Parathyroid adenoma (tissue), 2 donors: ENCODE results near the gene RXFP4.
A peak's percentile ranks its signal among the peaks of the same experiment; 100 is the strongest.
"Not testable (repeated sequence)": the region's sequence is repeated elsewhere in the genome, so short reads cannot be mapped to it uniquely, and the experiment has no call there.

Experiments
- H2AFZ ChIP-seq: fragments of 300-600 bp; sonication (generic); one replicate; pipeline ENCODE4 v1.7.0; 2017; ENCODE audit warnings: antibody characterized with exemption, mild to moderate bottlenecking
- H3K27ac ChIP-seq: fragments of 300-600 bp; sonication (generic); one replicate; pipeline ENCODE4 v1.7.0; 2017
- H3K27me3 ChIP-seq: fragments of 300-600 bp; sonication (generic); one replicate; pipeline ENCODE4 v1.7.0; 2017; ENCODE audit warnings: low read length; ENCODE audit not compliant: control insufficient read depth, insufficient read depth
- H3K36me3 ChIP-seq: fragments of 300-600 bp; sonication (generic); one replicate; pipeline ENCODE4 v1.7.0; 2017; ENCODE audit warnings: low read length; ENCODE audit not compliant: control insufficient read depth, insufficient read depth
- H3K4me1 ChIP-seq: fragments of 300-600 bp; sonication (generic); one replicate; pipeline ENCODE4 v1.7.0; 2017; ENCODE audit warnings: control low read depth
- H3K4me2 ChIP-seq: fragments of 300-600 bp; sonication (generic); one replicate; pipeline ENCODE4 v1.7.0; 2017; ENCODE audit warnings: low read length
- H3K4me3 ChIP-seq: fragments of 300-600 bp; sonication (generic); one replicate; pipeline ENCODE4 v1.7.0; 2017; ENCODE audit warnings: low read depth, low read length
- H3K79me2 ChIP-seq: fragments of 300-600 bp; sonication (generic); one replicate; pipeline ENCODE4 v1.7.0; 2017; ENCODE audit warnings: control low read depth
- H3K9ac ChIP-seq: fragments of 300-600 bp; sonication (generic); one replicate; pipeline ENCODE4 v1.7.0; 2017; ENCODE audit warnings: mild to moderate bottlenecking
- H3K9me3 ChIP-seq: fragments of 300-600 bp; sonication (generic); one replicate; pipeline ENCODE4 v1.7.0; 2017; ENCODE audit warnings: low read length; ENCODE audit not compliant: control insufficient read depth
- TF ChIP-seq, protein P1 (sequence below): fragments of 300-600 bp; sonication (generic); IDR thresholded peaks from one replicate; pipeline ENCODE4 v1.7.0; 2017; ENCODE audit warnings: antibody characterized with exemption, mild to moderate bottlenecking
- donor health status: primary hyperparathyroidism.

RXFP4 gene, protein sequence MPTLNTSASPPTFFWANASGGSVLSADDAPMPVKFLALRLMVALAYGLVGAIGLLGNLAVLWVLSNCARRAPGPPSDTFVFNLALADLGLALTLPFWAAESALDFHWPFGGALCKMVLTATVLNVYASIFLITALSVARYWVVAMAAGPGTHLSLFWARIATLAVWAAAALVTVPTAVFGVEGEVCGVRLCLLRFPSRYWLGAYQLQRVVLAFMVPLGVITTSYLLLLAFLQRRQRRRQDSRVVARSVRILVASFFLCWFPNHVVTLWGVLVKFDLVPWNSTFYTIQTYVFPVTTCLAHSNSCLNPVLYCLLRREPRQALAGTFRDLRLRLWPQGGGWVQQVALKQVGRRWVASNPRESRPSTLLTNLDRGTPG

DNA sequence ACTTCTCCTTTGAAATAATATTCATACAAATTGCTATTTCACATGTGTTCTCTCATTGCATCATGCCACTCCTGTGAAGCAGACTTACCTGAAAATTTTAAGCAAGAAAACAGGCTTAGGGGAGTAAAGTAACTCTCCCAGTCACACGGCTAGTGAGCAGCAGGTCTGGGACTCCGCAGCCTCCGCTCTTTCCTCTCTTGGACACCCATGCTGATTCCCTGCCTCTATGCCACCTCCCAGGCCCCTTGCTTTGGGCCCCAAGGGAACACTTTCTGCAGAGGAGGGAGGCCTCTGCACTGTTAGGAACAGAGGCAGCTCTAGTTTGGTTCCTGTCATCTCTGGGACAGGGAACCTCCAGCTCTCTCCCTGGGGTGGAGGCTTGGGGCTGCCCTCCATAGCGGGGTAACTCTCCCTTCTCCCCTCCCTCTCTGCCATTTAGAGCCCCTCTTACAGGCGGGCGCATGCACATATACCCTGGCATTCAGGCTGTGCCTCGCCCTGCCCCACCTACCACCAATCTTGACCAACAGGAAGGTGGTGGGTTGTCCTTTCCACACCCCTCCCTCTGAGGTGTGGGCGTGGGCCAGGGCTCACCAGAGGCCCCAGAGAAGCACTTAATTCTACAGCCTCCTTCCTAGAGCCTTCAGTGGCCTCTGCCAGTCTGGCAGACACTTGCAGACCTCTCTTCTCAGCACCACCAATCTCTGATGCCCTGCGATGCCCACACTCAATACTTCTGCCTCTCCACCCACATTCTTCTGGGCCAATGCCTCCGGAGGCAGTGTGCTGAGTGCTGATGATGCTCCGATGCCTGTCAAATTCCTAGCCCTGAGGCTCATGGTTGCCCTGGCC is at the start of gene RXFP4:
Gene RXFP4 (plus strand): TSS at position 646 of the 852 bp plus-strand sequence. CDS start 72 bp downstream, at position 718.
- no peaks in the 10 kb centered on the region for H3K79me2 ChIP-seq
- H3K4me3 ChIP-seq, result peak within 1 kb of the TSS; percentile 6
- H3K9ac ChIP-seq, result no peak within 1 kb of the TSS
- peaks cover 3% of the 10 kb centered on the region for H3K4me1 ChIP-seq
- TF ChIP-seq, protein P1, sequence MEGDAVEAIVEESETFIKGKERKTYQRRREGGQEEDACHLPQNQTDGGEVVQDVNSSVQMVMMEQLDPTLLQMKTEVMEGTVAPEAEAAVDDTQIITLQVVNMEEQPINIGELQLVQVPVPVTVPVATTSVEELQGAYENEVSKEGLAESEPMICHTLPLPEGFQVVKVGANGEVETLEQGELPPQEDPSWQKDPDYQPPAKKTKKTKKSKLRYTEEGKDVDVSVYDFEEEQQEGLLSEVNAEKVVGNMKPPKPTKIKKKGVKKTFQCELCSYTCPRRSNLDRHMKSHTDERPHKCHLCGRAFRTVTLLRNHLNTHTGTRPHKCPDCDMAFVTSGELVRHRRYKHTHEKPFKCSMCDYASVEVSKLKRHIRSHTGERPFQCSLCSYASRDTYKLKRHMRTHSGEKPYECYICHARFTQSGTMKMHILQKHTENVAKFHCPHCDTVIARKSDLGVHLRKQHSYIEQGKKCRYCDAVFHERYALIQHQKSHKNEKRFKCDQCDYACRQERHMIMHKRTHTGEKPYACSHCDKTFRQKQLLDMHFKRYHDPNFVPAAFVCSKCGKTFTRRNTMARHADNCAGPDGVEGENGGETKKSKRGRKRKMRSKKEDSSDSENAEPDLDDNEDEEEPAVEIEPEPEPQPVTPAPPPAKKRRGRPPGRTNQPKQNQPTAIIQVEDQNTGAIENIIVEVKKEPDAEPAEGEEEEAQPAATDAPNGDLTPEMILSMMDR, result no peak
- no peaks in the 10 kb centered on the region for H3K9me3 ChIP-seq
- peak within 1 kb of the TSS; percentile 60 for H3K27ac ChIP-seq
- no peaks in the 10 kb centered on the region for H3K27me3 ChIP-seq
- H3K36me3 ChIP-seq, result no peaks in the 10 kb centered on the region
- H2AFZ ChIP-seq, result peak within 1 kb of the TSS; percentile 68
- peak within 1 kb of the TSS; percentile 51 for H3K4me2 ChIP-seq

DNA sequence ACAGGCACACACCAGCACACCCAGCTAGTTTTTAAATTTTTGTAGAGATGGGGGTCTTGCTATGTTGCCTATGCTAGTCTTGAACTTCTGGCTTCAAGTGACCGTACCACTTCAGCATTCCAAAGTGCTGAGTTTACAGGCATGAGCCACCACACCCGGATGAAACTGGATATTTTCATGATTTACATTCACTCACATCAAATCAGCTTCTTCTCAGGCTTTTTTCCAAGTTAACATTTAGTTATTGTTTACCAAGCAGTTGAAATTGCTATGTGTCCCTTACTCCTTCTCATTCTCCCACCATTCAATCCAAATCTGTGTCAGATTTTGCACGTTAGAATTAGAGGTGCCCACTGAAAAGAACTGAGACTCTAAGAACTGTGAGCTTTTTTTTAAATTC is 48.6 kb upstream of the RXFP4 start:
- H3K9me3 ChIP-seq, result no peaks in the 10 kb centered on the region

DNA sequence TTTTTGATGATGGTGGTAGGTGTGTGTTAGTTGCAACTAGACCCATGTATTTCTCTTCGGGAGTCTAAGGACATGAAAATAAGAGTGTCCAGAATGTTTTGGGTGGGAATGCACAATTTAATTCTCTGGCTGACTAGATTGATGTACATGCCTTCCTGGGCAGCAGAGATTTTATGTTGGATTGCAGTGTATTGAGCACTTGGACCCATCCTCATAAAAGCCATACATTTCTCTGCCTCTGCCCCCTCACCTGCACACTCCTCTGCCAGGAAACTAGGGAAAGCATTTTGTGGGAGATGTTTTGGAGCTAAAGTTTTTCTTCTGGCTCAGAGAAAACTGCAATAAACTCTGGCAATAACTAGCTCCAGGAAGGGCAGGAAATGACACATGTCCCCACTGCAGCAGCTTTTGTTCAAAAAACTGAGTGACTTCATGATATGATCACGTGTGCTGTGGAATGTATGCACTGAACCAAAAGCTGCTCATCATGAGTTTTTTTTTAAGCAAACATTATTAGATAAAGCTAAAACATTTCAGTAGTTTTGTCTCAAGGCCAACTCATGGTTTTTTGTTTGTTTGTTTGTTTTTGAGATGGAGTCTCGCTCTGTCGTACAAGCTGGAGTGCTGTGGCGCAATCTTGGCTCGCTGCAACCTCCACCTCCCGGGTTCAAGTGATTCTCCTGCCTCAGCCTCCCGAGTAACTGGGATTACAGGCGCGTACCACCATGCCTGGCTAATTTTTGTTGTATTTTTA is 47.9 kb upstream of the RXFP4 start:
- H3K79me2 ChIP-seq, result no peaks in the 10 kb centered on the region
- no peaks in the 10 kb centered on the region for H3K9me3 ChIP-seq
- H2AFZ ChIP-seq, result no peak overlapping the region
- H3K4me1 ChIP-seq, result no peaks in the 10 kb centered on the region
- no peak overlapping the region for H3K4me2 ChIP-seq
- TF ChIP-seq, protein P1, result no peak
- H3K36me3 ChIP-seq, result no peaks in the 10 kb centered on the region
- H3K9ac ChIP-seq, result no peak overlapping the region
- H3K4me3 ChIP-seq, result no peak overlapping the region
- no peaks in the 10 kb centered on the region for H3K27me3 ChIP-seq
- peak overlapping the region; percentile 49 for H3K27ac ChIP-seq

More for the DNA sequence above, 48.6 kb upstream of the RXFP4 start:
- Histone ChIP-seq H3K27ac (peak overlapping the region; percentile 0), H3K4me2 (no peak overlapping the region), H3K9ac (no peak overlapping the region), H3K79me2 (no peaks in the 10 kb centered on the region), H3K4me3 (no peak overlapping the region), H3K27me3 (no peaks in the 10 kb centered on the region), H3K36me3 (no peaks in the 10 kb centered on the region), H3K4me1 (no peaks in the 10 kb centered on the region), H2AFZ (no peak overlapping the region)
- TF ChIP-seq, protein P1, result no peak

DNA sequence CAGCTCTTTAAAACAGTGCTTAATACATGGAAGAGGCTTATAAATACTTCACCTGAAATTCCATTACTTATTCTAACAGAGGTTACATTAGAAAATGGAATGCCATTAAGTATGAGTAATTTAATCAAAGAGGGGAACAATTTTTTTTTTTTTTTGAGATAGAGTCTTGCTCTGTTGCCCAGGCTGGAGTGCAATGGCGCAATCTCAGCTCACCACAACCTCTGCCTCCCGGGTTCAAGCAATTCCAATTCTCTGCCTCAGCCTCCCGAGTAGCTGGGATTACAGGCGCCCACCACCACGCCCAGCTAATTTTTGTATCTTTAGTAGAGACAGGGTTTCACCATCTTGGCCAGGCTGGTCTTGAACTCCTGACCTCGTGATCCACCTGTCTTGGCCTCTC is 45.8 kb upstream of the RXFP4 start:
- H3K4me1 ChIP-seq, H3K79me2 ChIP-seq, H3K27ac ChIP-seq, H3K36me3 ChIP-seq, H2AFZ ChIP-seq, H3K4me2 ChIP-seq, H3K9ac ChIP-seq, H3K9me3 ChIP-seq, H3K27me3 ChIP-seq, H3K4me3 ChIP-seq: not testable (repeated sequence)

DNA sequence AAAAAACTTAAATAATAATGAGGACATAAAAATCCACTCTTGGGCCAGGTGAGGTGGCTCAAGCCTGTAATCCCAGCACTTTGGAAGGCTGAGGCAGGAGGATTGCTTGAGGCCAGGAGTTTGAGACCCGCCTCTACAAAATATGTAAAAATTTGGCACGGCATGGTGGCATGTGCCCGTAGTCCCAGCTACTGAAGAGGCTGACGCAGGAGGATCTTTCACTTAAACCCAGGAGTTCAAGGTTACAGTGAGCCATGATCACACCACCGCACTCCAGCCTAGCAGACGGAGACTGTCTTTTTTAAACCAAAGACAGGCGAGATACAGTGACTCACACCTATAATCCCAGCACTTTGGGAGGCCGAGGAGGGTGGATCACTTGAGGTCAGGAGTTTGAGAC is 45.0 kb upstream of the RXFP4 start:
- not testable (repeated sequence) for H3K27me3 ChIP-seq, H3K36me3 ChIP-seq, H3K9ac ChIP-seq, H3K79me2 ChIP-seq, H3K27ac ChIP-seq, H3K4me3 ChIP-seq, H3K4me1 ChIP-seq, H3K9me3 ChIP-seq, H3K4me2 ChIP-seq, H2AFZ ChIP-seq
